HG02610 (cell line): Measurements from ENCODE around the gene DIPK1B.
A peak's percentile ranks its signal among the peaks of the same experiment; 100 is the strongest.
"Not testable (repeated sequence)": the region's sequence is repeated elsewhere in the genome, so short reads cannot be mapped to it uniquely, and the experiment has no call there.

Source experiments
- ATAC-seq: cut with Tn5 transposase; IDR thresholded peaks from one replicate; pipeline ENCODE4 v1.9.1; 2021; ENCODE audit warnings: mild to moderate bottlenecking, moderate library complexity; ENCODE audit not compliant: unreplicated experiment

The DIPK1B gene

DNA sequence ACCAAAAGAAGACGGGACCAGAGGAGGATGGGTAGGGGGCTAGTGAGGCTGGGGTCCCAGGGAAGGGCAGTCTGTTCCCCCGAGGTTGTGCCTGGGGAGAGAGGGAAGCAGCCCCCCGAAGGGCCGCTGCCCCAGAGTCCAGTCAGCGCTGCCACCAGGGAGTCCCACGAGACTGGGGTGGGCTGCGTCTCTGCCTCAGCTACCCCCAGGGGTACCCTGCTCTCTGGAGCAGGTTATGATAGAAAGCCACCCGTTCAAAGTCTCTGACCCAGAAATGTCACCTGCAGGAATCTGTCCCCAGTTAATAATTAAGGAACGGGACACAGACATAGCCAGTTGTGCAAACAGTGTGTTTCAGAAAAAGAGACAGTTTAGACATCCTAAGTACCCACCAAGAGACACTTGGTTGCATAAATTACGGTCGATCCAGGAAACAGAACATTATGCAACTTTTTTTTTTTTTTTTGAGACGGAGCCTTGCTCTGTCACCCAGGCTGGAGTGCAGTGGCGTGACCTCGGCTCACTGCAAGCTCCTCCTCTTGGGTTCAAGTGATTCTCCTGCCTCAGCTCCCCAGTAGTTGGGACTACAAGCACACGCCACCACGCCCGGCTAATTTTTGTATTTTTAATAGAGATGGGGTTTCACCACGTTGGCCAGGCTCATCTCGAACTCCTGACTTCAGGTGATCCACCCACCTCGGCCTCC, 14.4 kb upstream of the DIPK1B start:
- ATAC-seq: no peak

DNA sequence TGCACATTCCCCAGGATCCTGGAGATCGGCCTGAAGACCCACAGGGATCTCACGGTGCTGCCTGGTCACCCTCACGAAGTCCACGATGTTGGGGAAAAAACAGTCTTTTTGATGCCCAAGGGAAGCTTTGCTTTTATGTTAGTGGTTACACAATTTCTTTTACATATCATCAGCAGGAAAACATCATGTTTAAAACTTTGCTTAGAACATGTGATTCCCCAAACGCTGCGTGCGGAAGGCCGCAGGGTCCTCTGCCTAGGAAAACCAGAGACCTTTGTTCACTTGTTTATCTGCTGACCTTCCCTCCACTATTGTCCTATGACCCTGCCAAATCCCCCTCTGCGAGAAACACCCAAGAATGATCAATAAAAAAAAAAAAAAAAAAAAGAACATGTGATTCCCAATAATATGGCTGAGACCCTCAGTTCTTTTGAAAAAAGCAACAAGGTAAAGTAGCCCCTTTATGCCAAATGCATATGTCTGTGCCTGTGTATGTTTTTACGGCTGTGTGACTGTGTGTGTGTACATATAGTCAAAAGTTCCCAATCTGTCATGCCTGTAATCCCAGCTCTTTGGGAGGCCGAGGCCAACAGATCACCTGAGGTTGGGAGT, 13.6 kb upstream of the DIPK1B start:
- ATAC-seq: no peak

DNA sequence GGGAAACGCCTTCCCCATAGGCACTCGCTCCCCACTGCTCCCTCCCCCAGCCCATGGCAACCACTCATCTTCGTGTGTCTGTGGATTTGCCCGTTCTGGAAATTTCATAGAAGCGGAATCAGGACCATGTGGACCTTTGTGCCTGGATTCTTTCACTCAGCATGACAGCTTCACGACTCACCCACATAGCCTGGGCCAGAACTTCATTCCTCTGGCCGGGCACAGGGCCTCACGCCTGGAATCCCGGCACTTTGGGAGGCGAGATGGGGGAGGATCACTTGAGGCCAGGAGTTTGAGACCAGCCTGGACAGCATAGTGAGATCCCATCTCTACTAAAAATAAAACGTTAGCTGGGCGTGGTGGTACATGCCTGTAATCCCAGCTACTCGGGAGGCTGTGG, 12.1 kb upstream of the DIPK1B start:
- ATAC-seq: no peak

DNA sequence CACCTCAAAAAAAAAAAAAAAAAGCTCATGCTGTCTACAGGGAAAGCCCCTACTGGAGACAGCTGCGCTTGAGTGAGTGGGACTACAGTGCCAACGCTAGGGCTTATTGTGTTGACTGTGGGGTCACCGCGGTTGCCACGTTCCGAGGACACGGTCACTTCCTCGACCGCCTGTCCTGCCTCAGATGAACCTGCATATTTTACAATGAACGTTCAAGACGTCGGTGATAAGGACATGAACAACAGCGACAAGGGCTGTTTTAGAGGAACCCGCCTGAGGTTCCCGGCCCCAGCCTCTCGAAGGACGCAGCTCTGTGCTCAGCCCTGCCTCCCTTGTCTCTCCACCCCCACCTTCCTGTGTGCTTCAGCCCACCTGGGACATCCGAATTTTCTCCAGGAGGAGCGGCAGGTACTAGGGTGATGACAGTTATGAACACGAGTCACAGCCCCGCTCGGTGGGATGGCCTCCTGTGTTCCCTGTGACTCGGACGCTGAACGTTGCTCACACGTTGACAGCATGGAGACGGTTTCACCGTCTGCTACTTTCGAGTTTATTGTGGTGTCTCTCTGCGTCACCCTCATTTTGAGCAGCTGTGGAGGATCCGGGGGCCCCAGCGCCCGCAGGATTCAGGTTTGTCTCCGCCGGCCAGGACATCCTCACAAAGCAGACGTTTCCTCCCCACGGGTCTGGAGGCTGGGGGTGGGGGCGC, 11.3 kb upstream of the DIPK1B start:
- peak; percentile 54 for ATAC-seq

DNA sequence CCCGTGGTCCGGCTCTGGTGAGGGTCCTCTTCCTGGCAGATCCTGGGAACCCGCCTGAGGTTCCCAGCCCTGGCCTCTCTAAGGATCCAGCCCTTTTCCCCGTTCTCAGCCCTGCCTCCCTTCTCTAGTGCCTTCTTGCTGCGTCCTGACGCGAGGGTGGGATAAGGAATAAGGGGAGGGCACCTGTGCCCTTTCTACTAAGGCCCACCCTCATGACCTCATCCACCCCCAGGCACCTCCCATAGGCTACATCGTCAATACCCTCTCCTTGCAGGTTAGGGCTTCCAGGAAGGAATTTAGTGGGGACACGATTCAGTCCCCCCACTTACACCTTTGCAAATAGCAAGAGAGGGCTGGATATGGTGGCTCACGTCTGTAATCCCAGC, 10.7 kb upstream of the DIPK1B start:
- ATAC-seq: no peak

DNA sequence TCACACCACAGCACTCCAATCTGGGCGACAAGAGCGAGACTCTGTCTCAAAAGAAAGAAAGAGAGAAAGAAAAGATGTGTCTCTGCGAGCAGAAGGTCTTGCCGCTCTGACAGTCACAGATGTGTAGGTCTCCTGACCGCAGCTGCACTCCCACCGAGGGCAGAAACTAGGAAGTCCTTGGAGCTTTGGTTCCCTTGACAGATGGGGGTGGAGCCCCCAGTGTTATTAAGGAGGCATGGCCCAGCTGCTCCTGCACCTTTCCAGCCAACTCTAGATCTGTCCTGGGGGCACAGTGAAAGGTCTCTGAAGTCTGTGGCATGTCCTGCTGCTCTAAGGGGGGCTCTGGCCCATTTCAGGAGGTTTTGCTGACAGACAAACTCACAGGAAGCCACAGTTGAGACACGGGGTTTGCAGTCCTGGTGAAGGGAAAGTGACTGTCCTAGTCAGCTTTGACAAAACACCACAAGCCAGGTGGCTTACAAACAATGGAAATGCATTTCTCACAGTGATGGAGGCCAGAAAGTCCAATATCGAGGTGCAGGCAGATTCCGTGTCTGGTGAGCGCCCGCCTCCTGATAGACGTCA, 9.0 kb upstream of the DIPK1B start:
- ATAC-seq: no peak

DNA sequence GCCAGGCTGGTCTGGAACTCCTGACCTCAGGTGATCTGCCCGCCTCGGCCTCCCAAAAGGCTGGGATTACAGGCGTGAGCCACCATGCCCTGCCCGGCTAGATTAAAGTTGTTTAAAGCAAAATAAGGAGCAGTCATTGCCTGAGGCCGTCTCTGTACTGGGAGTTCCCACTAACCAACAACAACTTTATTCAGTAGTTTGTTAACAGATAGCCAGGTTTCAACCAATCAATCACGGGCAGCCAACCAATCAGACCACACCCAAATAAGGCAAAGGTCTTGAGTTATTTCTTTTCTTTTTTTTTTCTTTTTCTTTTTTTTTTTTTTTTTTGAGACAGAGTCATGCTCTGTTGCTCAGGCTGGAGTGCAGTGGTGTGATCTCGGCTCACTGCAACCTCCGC, 7.6 kb upstream of the DIPK1B start:
- not testable (repeated sequence) for ATAC-seq

DNA sequence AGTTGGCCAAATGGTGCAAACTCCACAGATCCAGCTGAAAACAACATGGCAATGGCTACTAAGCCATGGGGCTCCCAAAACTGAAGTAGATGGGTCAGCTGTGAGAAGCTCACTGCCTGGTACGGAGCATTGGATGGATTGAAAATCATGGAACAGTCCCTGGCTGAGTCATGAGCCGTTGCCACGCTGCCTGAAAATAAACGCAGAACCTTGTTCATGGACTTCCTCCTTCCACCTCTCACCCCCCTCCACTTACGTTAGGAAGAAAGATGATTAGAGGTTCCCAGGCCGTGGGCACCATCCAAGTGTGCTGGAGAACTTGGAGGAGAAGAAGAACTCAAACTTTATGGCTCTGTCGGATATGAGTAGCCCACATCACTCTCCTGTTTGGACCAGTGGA, 6.8 kb upstream of the DIPK1B start:
- no peak for ATAC-seq

DNA sequence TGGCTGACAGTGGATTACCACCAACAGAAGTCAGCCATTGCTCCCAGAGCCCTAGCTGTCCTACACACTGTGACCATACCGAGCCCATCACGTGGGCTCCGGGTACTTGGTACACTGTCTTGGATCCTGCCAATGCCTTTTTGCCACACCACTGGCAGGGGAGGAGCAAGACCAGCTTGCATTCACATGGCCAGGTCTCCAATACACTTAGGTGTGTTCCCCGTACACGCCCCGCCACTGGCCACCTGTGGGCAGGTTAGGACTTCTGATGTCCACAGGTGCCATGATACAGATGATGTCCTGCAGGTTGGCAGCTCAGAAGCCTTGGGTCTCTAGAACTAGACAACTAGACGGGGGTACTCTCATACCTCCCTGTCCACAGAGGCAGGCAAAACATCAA, 5.4 kb upstream of the DIPK1B start:
- ATAC-seq: no peak

DNA sequence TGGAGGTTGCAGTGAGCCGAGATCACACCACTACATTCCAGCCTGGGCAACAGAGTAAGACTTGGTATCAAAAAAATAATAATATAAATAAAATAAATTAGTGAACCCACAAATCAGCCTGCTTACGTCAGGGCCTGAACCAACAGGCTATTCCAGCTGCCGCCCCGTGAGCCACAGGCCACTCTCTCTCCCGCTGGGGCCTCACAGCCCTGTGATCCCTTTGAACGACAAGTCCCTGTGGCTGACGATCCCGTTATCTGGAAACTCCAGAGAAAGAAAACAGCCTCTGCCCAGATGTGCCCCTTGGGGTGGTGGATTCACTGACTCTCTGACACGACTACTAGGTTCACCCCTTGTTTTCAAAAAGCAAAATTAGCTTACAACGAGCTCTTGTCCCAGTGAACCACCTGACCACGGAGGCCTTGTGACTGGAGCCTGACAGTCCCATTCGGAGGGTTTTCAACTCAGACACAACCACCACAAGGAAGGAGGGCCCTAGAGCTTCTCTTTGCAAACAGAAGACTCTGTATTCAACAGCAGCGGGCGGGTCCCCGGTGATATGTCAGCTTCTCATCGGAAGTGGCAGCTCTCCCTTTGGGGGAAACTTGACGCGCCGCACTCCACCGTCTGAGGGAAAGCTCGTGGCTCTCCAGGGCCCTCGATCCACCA, 4.4 kb upstream of the DIPK1B start:
- no peak for ATAC-seq

DNA sequence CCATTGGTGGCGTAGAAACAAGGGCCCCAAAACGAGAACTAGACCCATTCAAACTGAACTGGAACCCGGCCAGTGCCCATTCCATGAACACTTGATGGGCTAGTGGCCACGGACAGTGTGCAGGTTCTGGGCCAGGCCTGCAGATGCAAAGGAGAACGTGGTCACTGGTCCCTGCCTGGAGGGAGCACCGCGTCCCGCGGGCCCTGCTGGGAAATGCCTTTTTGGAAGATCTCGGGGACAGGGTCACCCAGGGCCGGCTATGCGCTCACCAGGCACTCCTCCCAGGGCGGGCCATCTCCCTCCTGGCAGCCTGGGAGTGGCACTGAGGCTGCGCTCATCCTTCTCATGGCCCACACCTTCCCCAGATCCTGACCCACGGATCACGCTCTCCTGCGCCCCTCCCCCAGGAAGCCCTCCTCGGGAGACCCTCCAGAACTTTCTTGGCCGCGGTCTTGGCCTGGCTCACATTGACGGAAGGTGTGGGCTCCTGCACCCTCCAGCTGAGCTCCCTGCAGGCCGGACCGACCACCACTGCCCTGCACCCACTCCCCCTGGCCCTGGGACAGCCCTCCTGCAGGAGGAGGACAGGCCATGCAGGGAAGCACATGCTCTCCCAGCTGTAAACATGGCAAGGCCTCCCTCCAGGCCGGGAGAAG, 2.8 kb upstream of the DIPK1B start:
- no peak for ATAC-seq

DNA sequence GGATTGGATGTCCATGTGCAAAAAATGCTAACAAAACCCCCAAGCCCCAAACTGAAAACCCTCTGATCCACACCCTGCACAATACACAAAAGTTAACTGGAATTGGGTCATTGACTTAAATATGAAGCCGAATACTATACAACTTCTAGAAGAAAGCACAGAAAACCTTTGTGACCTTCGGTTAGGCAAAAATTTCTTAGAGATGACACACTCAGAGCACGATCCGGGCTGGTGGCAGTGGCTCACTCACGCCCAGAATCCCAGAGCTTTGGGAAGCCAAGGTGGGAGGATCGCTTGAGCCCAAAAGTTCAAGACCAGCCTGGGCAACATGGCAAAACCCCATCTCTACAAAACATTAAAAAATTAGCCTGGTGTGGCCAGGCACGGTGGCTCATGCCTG, 1.8 kb upstream of the DIPK1B start:
- no peak for ATAC-seq

DNA sequence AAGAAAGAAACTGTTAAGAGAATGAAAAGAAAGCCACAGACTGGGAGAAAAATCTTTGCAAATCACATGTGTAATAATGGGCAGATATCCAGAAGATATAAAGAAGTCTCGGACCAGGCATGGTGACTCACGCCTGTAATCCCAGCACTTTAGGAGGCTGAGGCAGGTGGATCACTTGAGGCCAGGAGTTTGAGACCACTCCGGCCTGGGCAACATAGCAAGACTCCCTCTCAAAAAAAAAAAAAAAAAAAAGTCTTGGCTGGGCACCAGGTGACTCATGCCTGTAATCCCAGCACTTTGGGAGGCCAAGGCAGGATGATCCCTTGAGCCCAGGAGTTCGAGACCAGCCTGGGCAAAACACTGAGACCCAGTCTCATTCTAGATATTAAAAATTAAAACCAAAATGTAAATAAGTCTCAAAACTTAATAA, 1.1 kb upstream of the DIPK1B start:
- ATAC-seq: not testable (repeated sequence)

DNA sequence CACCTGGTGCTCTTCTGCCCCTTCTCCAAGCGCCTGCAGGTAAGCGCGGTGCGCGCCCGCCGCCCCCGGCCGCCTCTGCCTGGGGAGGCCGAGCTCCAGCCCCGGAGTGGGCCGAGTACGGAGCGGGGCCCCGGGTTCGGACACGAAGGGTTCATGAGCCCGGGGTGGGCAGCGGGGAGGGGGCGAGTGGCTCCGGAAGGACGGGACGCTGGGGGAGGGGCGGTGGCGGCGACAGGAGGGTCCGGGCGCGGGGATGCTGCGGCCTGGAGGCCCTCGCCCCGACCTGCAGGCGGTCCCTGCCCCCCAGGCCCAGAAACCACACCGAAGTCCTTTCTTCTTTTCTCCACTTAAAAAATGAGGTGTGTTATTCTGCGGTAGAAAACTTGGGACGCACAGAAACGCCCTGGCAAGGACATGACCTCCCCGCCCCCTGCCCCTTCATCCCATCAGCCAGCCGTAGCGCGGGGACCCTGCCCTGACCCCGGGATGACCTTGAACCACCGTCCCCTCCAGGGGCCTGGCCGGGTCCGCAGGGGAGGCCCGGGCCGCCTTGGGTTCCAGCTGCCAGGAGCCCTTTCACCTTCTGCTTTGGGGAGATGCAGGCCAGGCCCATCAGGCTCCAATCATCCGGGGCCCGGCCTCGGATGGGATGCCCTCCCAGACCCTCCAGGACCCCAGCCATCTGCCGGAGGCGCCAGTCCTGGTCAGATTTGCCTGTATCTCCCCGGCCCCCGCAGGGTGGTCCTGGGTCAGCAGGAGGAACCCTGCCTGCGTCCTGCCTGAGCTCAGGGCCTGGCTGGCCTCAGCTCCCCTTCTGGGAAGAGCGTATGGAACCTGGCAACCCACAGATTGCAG, 545 bp downstream of the DIPK1B start:
- no peak for ATAC-seq

DNA sequence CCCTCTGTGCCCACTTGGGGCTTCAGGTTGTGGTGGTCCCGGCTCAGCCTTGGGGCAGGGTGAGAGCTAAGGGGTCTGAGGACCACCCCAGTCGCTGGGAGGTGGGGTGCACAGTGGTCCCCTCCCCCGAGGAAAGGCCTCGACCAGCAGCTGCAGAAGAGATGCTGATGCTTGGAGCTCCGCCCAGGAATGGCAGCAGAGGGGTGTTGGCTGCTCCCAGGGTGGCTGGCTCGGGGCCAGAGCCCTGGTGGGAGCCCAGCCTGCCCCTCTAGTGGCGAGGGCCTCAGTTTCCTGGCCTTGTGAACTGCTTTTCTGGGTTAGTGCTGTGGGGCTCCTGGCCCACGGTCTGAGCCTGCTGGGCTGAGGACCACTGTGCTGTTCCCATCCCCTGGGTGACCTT, 1.2 kb downstream of the DIPK1B start:
- no peak for ATAC-seq

DNA sequence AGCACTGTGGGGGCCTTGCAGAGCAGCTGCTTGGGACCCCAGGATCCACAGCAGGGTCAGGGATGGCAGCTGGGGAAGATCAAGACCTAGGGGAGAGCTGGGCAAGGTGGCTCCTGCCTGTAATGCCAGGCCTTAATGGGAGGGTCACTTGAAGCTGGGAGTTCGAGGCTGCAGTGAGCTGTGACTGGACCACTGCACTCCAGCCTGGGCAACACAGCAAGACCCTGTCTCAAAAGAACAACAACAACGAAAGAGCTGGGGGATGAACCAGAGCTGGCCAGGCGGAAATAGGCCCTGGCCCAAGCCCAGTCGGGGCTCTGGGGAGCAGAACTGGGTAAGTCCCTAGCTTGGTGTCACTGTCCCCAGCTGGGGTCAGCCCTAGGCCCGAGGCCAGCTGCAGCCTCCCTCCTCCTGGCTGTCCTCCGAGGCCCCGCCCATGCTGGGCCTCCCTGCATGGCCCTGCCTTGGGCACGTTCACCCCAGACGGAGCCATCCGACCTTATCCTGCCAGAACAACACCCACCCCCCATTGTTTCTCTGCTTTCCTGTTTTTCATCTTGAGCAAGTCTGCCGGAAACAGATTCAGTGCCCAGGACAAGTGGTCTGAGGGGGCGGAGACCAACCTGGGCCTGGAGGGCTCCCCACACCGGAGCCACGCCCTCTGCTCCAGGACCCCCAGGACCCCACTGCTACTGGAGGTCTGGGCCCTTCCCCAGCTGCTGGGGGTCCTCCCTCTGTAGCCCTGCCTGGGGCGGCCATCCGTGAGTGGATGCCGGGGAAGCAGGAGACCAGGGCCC, 1.9 kb downstream of the DIPK1B start:
- no peak for ATAC-seq

DNA sequence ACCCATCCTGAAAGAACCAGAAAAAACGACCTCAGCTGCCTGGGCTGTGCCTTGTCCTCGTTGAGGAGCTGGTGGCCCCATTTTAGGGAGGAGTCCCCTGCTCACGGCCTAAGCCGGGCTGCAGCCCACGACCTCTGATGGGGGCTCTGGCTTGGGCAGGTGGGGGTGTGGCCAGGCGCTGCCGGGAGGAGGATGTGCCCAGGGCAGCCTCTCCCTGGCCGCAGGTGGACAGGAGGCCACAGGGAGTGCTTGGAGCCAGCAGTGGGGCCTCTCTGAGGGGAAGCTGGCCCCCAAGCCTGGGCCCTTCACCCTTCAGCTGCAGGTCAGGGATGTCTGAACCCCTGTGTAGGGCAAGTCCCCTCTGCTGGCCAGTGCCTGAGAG, 2.5 kb downstream of the DIPK1B start:
- no peak for ATAC-seq

DNA sequence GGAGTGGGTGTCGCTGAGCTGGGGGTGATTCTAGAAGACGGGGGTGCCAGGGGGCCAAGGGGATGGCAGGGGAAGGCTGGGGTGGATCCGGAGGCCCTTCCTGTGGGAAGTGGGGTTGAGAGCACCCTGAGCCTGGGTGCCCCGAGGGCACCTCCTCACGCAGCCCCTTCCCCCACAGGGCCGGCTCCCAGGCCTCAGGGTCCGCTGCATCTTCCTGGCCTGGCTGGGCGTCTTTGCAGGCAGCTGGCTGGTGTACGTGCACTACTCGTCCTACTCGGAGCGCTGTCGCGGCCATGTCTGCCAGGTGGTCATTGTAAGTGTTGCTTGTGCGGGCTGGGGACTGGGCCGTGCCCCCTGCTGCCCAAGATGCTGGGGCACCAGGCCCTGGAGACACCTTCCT, 5.0 kb downstream of the DIPK1B start:
- ATAC-seq: no peak
